ENCODE measurements around the gene CERK. TPM values are rescaled to one million over a fixed set of nuclear protein-coding genes. Genes with fewer than 3 reads are reported as not detected.

Gene CERK
- total RNA-seq, 4 donors from 2014 or later: 20.3 to 42.0 (median 24.7) TPM

GRCh38 chr22:46674367-46674781 lies 63.7 kb downstream of the CERK start:
- Histone ChIP-seq H3K36me3 (peaks cover 0 to 85% (median 3%) of the 10 kb centered on the region in 3 donors), H3K9me3 (no peaks in the 10 kb centered on the region), H3K4me1 (peaks cover 0 to 16% (median 6%) of the 10 kb centered on the region in 4 donors), H3K4me3 (peak overlapping the region in 1 of 4 donors; percentile 9), H3K27ac (peak overlapping the region in 1 of 4 donors; percentile 42), H3K27me3 (no peaks in the 10 kb centered on the region)
- TF ChIP-seq POLR2A (IDR thresholded peaks at IDR 0.05) (no peak), CTCF (IDR thresholded peaks at IDR 0.05) (no peak), EP300 (IDR thresholded peaks at IDR 0.05) (no peak)
- peak in 1 of 2 donors; percentile 50 for DNase-seq (ENCODE audit: low spot score in 2 of 2)
- 70 to 82% methylated on average over 18 to 19 of the region's 19 CpGs for WGBS, 2 donors

GRCh38 chr22:46673662-46674236 lies 64.3 kb downstream of the CERK start:
- WGBS, 2 donors: 85 to 92% methylated on average over 24 to 32 of the region's 32 CpGs
- DNase-seq (ENCODE audit: low spot score in 2 of 2): no peak
- TF ChIP-seq CTCF (IDR thresholded peaks at IDR 0.05): no peak
- no peak for TF ChIP-seq EP300 (IDR thresholded peaks at IDR 0.05)
- TF ChIP-seq POLR2A (IDR thresholded peaks at IDR 0.05): no peak
- Histone ChIP-seq H3K36me3 (peaks cover 0 to 88% (median 3%) of the 10 kb centered on the region in 3 donors), H3K4me1 (peaks cover 0 to 11% (median 5%) of the 10 kb centered on the region in 4 donors), H3K27me3 (no peaks in the 10 kb centered on the region), H3K27ac (peak overlapping the region in 1 of 4 donors; percentile 42), H3K9me3 (no peaks in the 10 kb centered on the region), H3K4me3 (peak overlapping the region in 1 of 4 donors; percentile 9)

GRCh38 chr22:46673205-46673604 lies 64.8 kb downstream of the CERK start:
- H3K27me3 ChIP-seq: no peaks in the 10 kb centered on the region
- 79 to 90% methylated on average over 6 to 9 of the region's 10 CpGs for WGBS, 2 donors

GRCh38 chr22:46672731-46673130 lies 65.3 kb downstream of the CERK start:
- H3K4me3 ChIP-seq: no peak overlapping the region
- no peak for DNase-seq (ENCODE audit: low spot score in 2 of 2)
- H3K9me3 ChIP-seq: no peaks in the 10 kb centered on the region
- H3K27ac ChIP-seq: no peak overlapping the region
- H3K36me3 ChIP-seq: peaks cover 0 to 88% (median 3%) of the 10 kb centered on the region in 3 donors
- TF ChIP-seq EP300 (IDR thresholded peaks at IDR 0.05): no peak
- TF ChIP-seq CTCF (IDR thresholded peaks at IDR 0.05): no peak
- no peak for TF ChIP-seq POLR2A (IDR thresholded peaks at IDR 0.05)
- peaks cover 0 to 11% (median 4%) of the 10 kb centered on the region in 4 donors for H3K4me1 ChIP-seq
- 72 to 87% methylated on average over 18 of the region's 18 CpGs for WGBS, 2 donors
- no peaks in the 10 kb centered on the region for H3K27me3 ChIP-seq

More at GRCh38 chr22:46673205-46673604, 64.8 kb downstream of the CERK start:
- no peak overlapping the region for H3K27ac ChIP-seq
- DNase-seq (ENCODE audit: low spot score in 2 of 2): no peak
- H3K9me3 ChIP-seq: no peaks in the 10 kb centered on the region
- peaks cover 0 to 88% (median 3%) of the 10 kb centered on the region in 3 donors for H3K36me3 ChIP-seq
- peaks cover 0 to 11% (median 4%) of the 10 kb centered on the region in 4 donors for H3K4me1 ChIP-seq
- H3K4me3 ChIP-seq: no peak overlapping the region
- TF ChIP-seq CTCF (IDR thresholded peaks at IDR 0.05) (no peak), POLR2A (IDR thresholded peaks at IDR 0.05) (no peak), EP300 (IDR thresholded peaks at IDR 0.05) (no peak)

GRCh38 chr22:46671824-46672432 lies 66.1 kb downstream of the CERK start:
- no peaks in the 10 kb centered on the region for H3K27me3 ChIP-seq
- no peak for DNase-seq (ENCODE audit: low spot score in 2 of 2)
- WGBS, 2 donors: 65 to 83% methylated on average over 17 of the region's 17 CpGs
- no peak overlapping the region for H3K4me3 ChIP-seq
- peaks cover 0 to 11% (median 4%) of the 10 kb centered on the region in 4 donors for H3K4me1 ChIP-seq
- TF ChIP-seq EP300 (IDR thresholded peaks at IDR 0.05): no peak
- TF ChIP-seq CTCF (IDR thresholded peaks at IDR 0.05): no peak
- no peak for TF ChIP-seq POLR2A (IDR thresholded peaks at IDR 0.05)
- peaks cover 0 to 88% (median 2%) of the 10 kb centered on the region in 3 donors for H3K36me3 ChIP-seq
- H3K9me3 ChIP-seq: no peaks in the 10 kb centered on the region
- H3K27ac ChIP-seq: no peak overlapping the region
